GM23248 (cell line): Measurements from ENCODE around the gene SEMA5B. TPM values are rescaled to one million over a fixed set of nuclear protein-coding genes. Genes with fewer than 3 reads are reported as not detected.
A peak's percentile ranks its signal among the peaks of the same experiment; 100 is the strongest.

Experiments used
- DNase-seq: peaks from one replicate; pipeline ENCODE4 v3.0.0-alpha.2; 2015
- H2AFZ ChIP-seq: fragments of 200-600 bp; sonication (generic); 2 replicates; pipeline ENCODE4 v1.6.1; 2016; ENCODE audit warnings: antibody characterized with exemption
- H3F3A ChIP-seq: fragments of 200-600 bp; sonication (generic); 2 replicates; pipeline ENCODE4 v1.6.1; 2016; ENCODE audit warnings: mild to moderate bottlenecking, antibody characterized with exemption, mixed run types; ENCODE audit not compliant: insufficient read depth
- H3K27ac ChIP-seq: fragments of 200-600 bp; sonication (generic); 2 replicates; pipeline ENCODE4 v1.5.1; 2016; ENCODE audit warnings: mild to moderate bottlenecking
- H3K27me3 ChIP-seq: fragments of 200-600 bp; sonication (generic); replicated peaks from 2 replicates; pipeline ENCODE4 v1.6.1; 2016; ENCODE audit warnings: mild to moderate bottlenecking; ENCODE audit not compliant: insufficient read depth
- H3K36me3 ChIP-seq: fragments of 200-600 bp; sonication (generic); 2 replicates; pipeline ENCODE4 v1.6.1; 2016; ENCODE audit warnings: low read depth, mild to moderate bottlenecking
- H3K4me1 ChIP-seq: fragments of 200-600 bp; sonication (generic); 2 replicates; pipeline ENCODE4 v1.6.1; 2016; ENCODE audit warnings: mild to moderate bottlenecking; ENCODE audit not compliant: insufficient read depth
- H3K4me2 ChIP-seq: fragments of 200-600 bp; sonication (generic); one replicate; pipeline ENCODE4 v1.6.1; 2016; ENCODE audit warnings: mild to moderate bottlenecking; ENCODE audit not compliant: unreplicated experiment
- H3K4me3 ChIP-seq: fragments of 200-600 bp; sonication (generic); 2 replicates; pipeline ENCODE4 v1.5.1; 2016; ENCODE audit warnings: mild to moderate bottlenecking
- H3K79me2 ChIP-seq: fragments of 200-600 bp; sonication (generic); 2 replicates; pipeline ENCODE4 v1.6.1; 2016; ENCODE audit warnings: mild to moderate bottlenecking; ENCODE audit not compliant: insufficient read depth
- H3K9ac ChIP-seq: fragments of 200-600 bp; sonication (generic); 2 replicates; pipeline ENCODE4 v1.6.1; 2016; ENCODE audit warnings: mild to moderate bottlenecking
- H3K9me2 ChIP-seq: fragments of 200-600 bp; sonication (generic); 2 replicates; pipeline ENCODE4 v1.6.1; 2016; ENCODE audit warnings: mixed run types, mild to moderate bottlenecking, moderate library complexity; ENCODE audit not compliant: insufficient read depth
- H3K9me3 ChIP-seq: fragments of 200-600 bp; sonication (generic); one replicate; pipeline ENCODE4 v1.6.1; 2017; ENCODE audit warnings: low read depth
- H4K20me1 ChIP-seq: fragments of 200-600 bp; sonication (generic); 2 replicates; pipeline ENCODE4 v1.6.0; 2016; ENCODE audit not compliant: insufficient read depth
- EZH2 ChIP-seq: fragments of 200-600 bp; sonication (generic); IDR thresholded peaks from 2 replicates; pipeline ENCODE4 v1.6.1; 2018; ENCODE audit warnings: antibody characterized with exemption, mild to moderate bottlenecking; ENCODE audit not compliant: insufficient read depth, poor library complexity, severe bottlenecking
- EZH2phosphoT487 ChIP-seq: fragments of 200-600 bp; sonication (generic); IDR thresholded peaks from 2 replicates; pipeline ENCODE4 v1.6.1; 2018; ENCODE audit warnings: antibody characterized with exemption, moderate library complexity, mild to moderate bottlenecking, low read depth; ENCODE audit not compliant: insufficient read depth
- WGBS, 2 experiments: methylation state at CpG; one replicate each; pipeline ENCODE4 v1.1.6; 2015 to 2017; ENCODE audit warnings: low lambda C conversion rate in 2 of 2, low coverage in 1 of 2; ENCODE audit errors: missing lambda C conversion rate in 2 of 2; 5-methylcytosine and 5-hydroxymethylcytosine counted together
- in situ Hi-C: fragments of 300-500 bp; cut with MboI; formaldehyde crosslinking; loops from 2 replicates; pipeline ENCODE4 v1.15.0; 2020
- polyA plus RNA-seq: library from polyadenylated mRNA; unstranded; fragments of >200 nt; fragmentation: Nextera tagmentation; extraction: Ambion mirVana; gene quantifications from 2 replicates; pipeline ENCODE4 v1.2.1, GENCODE V29; 2016
- total RNA-seq: library from RNA; depleted of rRNA; stranded (reverse); fragments of >200 nt; shearing (Covaris generic); gene quantifications from 2 replicates; pipeline ENCODE4 v1.2.3, GENCODE V29; 2014

SEMA5B gene
- total and polyA plus RNA-seq, 2 experiments from 2014 or later, result not detected

DNA sequence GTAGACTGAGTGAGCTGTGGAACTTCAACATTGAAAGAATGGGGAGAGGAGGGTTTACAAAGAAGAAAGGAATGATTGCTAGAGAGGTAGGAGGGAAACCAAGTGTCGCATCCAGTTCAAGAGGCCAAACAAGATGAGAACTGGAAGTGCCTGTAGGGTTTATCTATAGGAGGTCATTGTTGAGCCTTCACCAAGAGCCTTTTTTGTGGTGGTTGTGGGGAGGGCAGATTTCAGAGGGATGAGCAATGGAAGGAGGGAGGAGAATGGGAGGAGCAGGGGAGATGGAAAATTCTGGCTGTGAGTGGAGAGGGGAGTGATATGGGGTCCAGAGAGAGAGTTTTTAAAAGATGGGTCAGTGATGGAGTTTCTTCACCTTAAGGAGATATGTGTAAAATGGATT lies 47.8 kb upstream of the SEMA5B start:
- H3K27ac ChIP-seq, result no peak overlapping the region
- no peak overlapping the region for H2AFZ ChIP-seq
- H3K4me1 ChIP-seq, result peaks cover 30% of the 10 kb centered on the region
- H3K9me3 ChIP-seq, result no peaks in the 10 kb centered on the region
- H3K36me3 ChIP-seq, result no peaks in the 10 kb centered on the region
- in situ Hi-C loops, result no loop called here
- no peaks in the 10 kb centered on the region for H3K9me2 ChIP-seq
- no peak overlapping the region for H3K4me3 ChIP-seq
- WGBS, 2 experiments, result 76 to 77% methylated on average over 1 of the region's 1 CpG
- H4K20me1 ChIP-seq, result no peaks in the 10 kb centered on the region; the same call in 1 of the 2 replicates
- peaks cover 96% of the 10 kb centered on the region for H3K79me2 ChIP-seq
- H3F3A ChIP-seq, result peaks cover 43% of the 10 kb centered on the region; the same call in 1 of the 2 replicates
- no peak overlapping the region for H3K9ac ChIP-seq
- no peak overlapping the region for H3K4me2 ChIP-seq
- TF ChIP-seq EZH2, result no peak
- TF ChIP-seq EZH2phosphoT487, result no peak
- H3K27me3 ChIP-seq, result no peaks in the 10 kb centered on the region
- peak; percentile 61 for DNase-seq

DNA sequence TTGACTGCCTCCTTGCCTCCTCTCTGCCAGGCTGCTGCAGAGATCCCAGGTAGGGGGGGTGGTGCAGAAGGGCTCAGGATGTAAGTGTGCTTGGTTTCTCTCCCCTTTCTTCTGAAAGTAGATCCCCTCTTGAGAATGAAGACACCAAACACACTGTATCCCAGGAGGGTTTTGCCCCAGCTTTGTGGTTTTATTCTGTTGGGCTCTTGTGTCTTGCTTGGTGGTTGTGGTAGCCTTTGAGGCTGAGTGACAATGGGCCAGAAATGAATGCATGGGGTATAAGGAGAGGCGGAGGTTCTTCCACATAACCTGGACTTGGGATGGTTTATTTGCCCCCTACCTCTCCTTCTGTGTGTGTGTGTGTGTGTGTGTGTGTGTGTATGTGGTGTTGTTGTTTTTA lies 45.0 kb upstream of the SEMA5B start:
- Histone ChIP-seq H4K20me1 (no peaks in the 10 kb centered on the region; the same call in 1 of the 2 replicates), H2AFZ (no peak overlapping the region)
- in situ Hi-C loops, result no loop called here

DNA sequence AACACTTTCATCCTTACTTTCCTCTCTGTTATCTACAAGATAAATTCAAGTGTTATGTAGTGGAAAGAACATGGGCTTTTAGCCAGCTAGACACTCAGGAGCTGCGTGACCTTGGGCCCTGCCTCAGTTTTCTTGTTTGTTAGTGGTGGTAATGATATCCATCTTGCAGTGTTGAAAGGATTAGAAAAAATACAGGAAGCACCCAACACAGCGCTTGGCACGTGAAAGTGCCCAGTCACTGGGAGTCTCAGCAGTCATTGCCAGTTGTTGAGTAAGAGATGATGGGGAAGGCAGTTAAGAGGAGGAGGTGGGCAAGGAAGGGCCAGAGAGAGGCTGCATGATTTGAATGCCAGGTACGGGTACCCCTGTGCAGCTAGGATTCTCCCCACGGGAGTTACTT lies 44.6 kb upstream of the SEMA5B start:
- peaks cover 28% of the 10 kb centered on the region; the same call in 1 of the 2 replicates for H3F3A ChIP-seq
- H3K4me1 ChIP-seq, result peaks cover 24% of the 10 kb centered on the region
- no peak overlapping the region for H3K4me2 ChIP-seq
- no peak overlapping the region for H3K27ac ChIP-seq
- DNase-seq, result peak; percentile 41
- no peaks in the 10 kb centered on the region for H3K36me3 ChIP-seq
- no peaks in the 10 kb centered on the region for H3K27me3 ChIP-seq
- no peak overlapping the region for H3K4me3 ChIP-seq
- no peak overlapping the region for H3K9ac ChIP-seq
- in situ Hi-C loops, result no loop called here
- no peaks in the 10 kb centered on the region for H3K9me3 ChIP-seq
- H4K20me1 ChIP-seq, result no peaks in the 10 kb centered on the region; the same call in 1 of the 2 replicates
- WGBS, 2 experiments, result 79 to 83% methylated on average over 5 of the region's 5 CpGs
- H3K9me2 ChIP-seq, result no peaks in the 10 kb centered on the region
- no peak overlapping the region for H2AFZ ChIP-seq
- H3K79me2 ChIP-seq, result peaks cover 100% of the 10 kb centered on the region
- TF ChIP-seq EZH2phosphoT487, result no peak
- TF ChIP-seq EZH2, result no peak

More for the DNA sequence above, 45.0 kb upstream of the SEMA5B start:
- Histone ChIP-seq H3K4me3 (no peak overlapping the region), H3K9ac (no peak overlapping the region), H3K9me2 (no peaks in the 10 kb centered on the region), H3K4me2 (no peak overlapping the region), H3K4me1 (peaks cover 24% of the 10 kb centered on the region), H3K36me3 (no peaks in the 10 kb centered on the region), H3F3A (peaks cover 28% of the 10 kb centered on the region; the same call in 1 of the 2 replicates), H3K27me3 (no peaks in the 10 kb centered on the region), H3K79me2 (peaks cover 100% of the 10 kb centered on the region), H3K27ac (no peak overlapping the region), H3K9me3 (no peaks in the 10 kb centered on the region)
- TF ChIP-seq EZH2 (no peak), EZH2phosphoT487 (no peak)
- DNase-seq, result no peak
- 94 to 100% methylated on average over 1 of the region's 1 CpG for WGBS, 2 experiments

DNA sequence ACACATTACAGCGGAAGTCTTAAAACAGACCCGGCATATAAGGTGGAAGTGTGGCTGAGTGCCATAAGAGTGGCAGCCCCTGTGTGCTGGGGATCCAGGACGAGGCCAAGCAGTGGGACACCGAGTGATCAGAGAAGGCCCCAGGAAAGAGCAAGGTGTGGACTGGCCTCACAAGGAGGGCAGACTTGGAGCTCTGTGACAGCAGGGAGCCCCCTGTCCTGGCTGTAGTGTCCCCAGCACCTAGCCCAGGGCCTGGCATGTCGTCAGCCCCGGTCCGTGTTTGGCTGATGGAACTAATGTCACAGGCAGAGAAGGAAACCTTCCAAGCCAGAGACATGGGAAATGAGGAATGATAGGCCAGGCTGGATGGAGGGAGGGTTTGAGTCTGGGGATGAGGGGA lies 44.0 kb upstream of the SEMA5B start:
- H3K27me3 ChIP-seq, result no peaks in the 10 kb centered on the region
- TF ChIP-seq EZH2phosphoT487 (no peak), EZH2 (no peak)
- no peaks in the 10 kb centered on the region for H3K36me3 ChIP-seq
- H2AFZ ChIP-seq, result no peak overlapping the region
- in situ Hi-C loops, result no loop called here
- H3K4me2 ChIP-seq, result no peak overlapping the region
- no peak overlapping the region for H3K9ac ChIP-seq
- no peaks in the 10 kb centered on the region for H3K9me2 ChIP-seq
- peaks cover 24% of the 10 kb centered on the region for H3K4me1 ChIP-seq
- DNase-seq, result no peak
- no peak overlapping the region for H3K27ac ChIP-seq
- no peaks in the 10 kb centered on the region for H3K9me3 ChIP-seq
- no peaks in the 10 kb centered on the region; the same call in 1 of the 2 replicates for H4K20me1 ChIP-seq
- peaks cover 25% of the 10 kb centered on the region; the same call in 1 of the 2 replicates for H3F3A ChIP-seq
- 84 to 92% methylated on average over 7 of the region's 7 CpGs for WGBS, 2 experiments
- H3K4me3 ChIP-seq, result no peak overlapping the region
- peaks cover 95% of the 10 kb centered on the region for H3K79me2 ChIP-seq
